ENCODE measurements around the gene MRPL4.
A peak's percentile ranks its signal among the peaks of the same experiment; 100 is the strongest.

MRPL4 gene

GRCh38 chr19:10289167-10289835 lies 37.3 kb downstream of the MRPL4 start:
- H3K4me1 ChIP-seq (ENCODE audit: control insufficient read depth in 1 of 2, insufficient read depth in 1 of 2, low read depth in 1 of 2, low read length in 1 of 2) = peaks cover 73 to 81% of the 10 kb centered on the region in 2 experiments
- no peak overlapping the region for H3K27ac ChIP-seq
- peak overlapping the region; percentile 23 to 64 for H3K4me3 ChIP-seq (ENCODE audit: low read depth in 1 of 2, low read length in 1 of 2)
- TF ChIP-seq, protein P1, sequence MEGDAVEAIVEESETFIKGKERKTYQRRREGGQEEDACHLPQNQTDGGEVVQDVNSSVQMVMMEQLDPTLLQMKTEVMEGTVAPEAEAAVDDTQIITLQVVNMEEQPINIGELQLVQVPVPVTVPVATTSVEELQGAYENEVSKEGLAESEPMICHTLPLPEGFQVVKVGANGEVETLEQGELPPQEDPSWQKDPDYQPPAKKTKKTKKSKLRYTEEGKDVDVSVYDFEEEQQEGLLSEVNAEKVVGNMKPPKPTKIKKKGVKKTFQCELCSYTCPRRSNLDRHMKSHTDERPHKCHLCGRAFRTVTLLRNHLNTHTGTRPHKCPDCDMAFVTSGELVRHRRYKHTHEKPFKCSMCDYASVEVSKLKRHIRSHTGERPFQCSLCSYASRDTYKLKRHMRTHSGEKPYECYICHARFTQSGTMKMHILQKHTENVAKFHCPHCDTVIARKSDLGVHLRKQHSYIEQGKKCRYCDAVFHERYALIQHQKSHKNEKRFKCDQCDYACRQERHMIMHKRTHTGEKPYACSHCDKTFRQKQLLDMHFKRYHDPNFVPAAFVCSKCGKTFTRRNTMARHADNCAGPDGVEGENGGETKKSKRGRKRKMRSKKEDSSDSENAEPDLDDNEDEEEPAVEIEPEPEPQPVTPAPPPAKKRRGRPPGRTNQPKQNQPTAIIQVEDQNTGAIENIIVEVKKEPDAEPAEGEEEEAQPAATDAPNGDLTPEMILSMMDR (IDR thresholded peaks at IDR 0.05) = no peak
- H3K9me3 ChIP-seq = peaks cover 5% of the 10 kb centered on the region
- H3K36me3 ChIP-seq = peaks cover 20% of the 10 kb centered on the region
- H3K27me3 ChIP-seq = peaks cover 74% of the 10 kb centered on the region

- H3K4me3 ChIP-seq (ENCODE audit: low read depth in 1 of 2, low read length in 1 of 2) = peak within 1 kb of the TSS; percentile 46 to 64
- H3K9me3 ChIP-seq = peaks cover 5% of the 10 kb centered on the region
- TF ChIP-seq, protein P1 (IDR thresholded peaks at IDR 0.05) = no peak
- H3K27ac ChIP-seq = no peak within 1 kb of the TSS
- H3K36me3 ChIP-seq = peaks cover 14% of the 10 kb centered on the region
- H3K4me1 ChIP-seq (ENCODE audit: control insufficient read depth in 1 of 2, insufficient read depth in 1 of 2, low read depth in 1 of 2, low read length in 1 of 2) = peaks cover 74 to 87% of the 10 kb centered on the region in 2 experiments
- peaks cover 80% of the 10 kb centered on the region for H3K27me3 ChIP-seq
These were observed 37.9 kb downstream of the MRPL4 start, which contains the start of gene ICAM5 for GRCh38 chr19:10289836-10290356. Gene ICAM5 (plus strand): TSS chr19:10289952. CDS start chr19:10290044, 92 bp downstream.

GRCh38 chr19:10290357-10290875 lies 38.4 kb downstream of the MRPL4 start:
- peaks cover 5% of the 10 kb centered on the region for H3K9me3 ChIP-seq
- peak overlapping the region; percentile 46 to 54 for H3K4me3 ChIP-seq (ENCODE audit: low read depth in 1 of 2, low read length in 1 of 2)
- peaks cover 85% of the 10 kb centered on the region for H3K27me3 ChIP-seq

GRCh38 chr19:10290876-10291553 lies 39.0 kb downstream of the MRPL4 start:
- Histone ChIP-seq H3K27ac (peak overlapping the region; percentile 49), H3K27me3 (peaks cover 91% of the 10 kb centered on the region), H3K4me3 (ENCODE audit: low read depth in 1 of 2, low read length in 1 of 2) (peak overlapping the region; percentile 46 to 54), H3K36me3 (peaks cover 3% of the 10 kb centered on the region), H3K9me3 (peaks cover 5% of the 10 kb centered on the region), H3K4me1 (ENCODE audit: control insufficient read depth in 1 of 2, insufficient read depth in 1 of 2, low read depth in 1 of 2, low read length in 1 of 2) (peaks cover 83 to 94% of the 10 kb centered on the region in 2 experiments)
- TF ChIP-seq, protein P1 (IDR thresholded peaks at IDR 0.05) = no peak

More at GRCh38 chr19:10290357-10290875, 38.4 kb downstream of the MRPL4 start:
- peaks cover 79 to 92% of the 10 kb centered on the region in 2 experiments for H3K4me1 ChIP-seq (ENCODE audit: control insufficient read depth in 1 of 2, insufficient read depth in 1 of 2, low read depth in 1 of 2, low read length in 1 of 2)
- H3K27ac ChIP-seq = no peak overlapping the region
- H3K36me3 ChIP-seq = peaks cover 9% of the 10 kb centered on the region
- TF ChIP-seq, protein P1 (IDR thresholded peaks at IDR 0.05) = no peak

- peak overlapping the region; percentile 49 for H3K27ac ChIP-seq
- no peaks in the 10 kb centered on the region for H3K36me3 ChIP-seq
- peaks cover 5% of the 10 kb centered on the region for H3K9me3 ChIP-seq
- TF ChIP-seq, protein P1 (IDR thresholded peaks at IDR 0.05) = no peak
- H3K4me3 ChIP-seq (ENCODE audit: low read depth in 1 of 2, low read length in 1 of 2) = peak overlapping the region; percentile 46 to 54
- H3K27me3 ChIP-seq = peaks cover 98% of the 10 kb centered on the region
- peaks cover 79 to 90% of the 10 kb centered on the region in 2 experiments for H3K4me1 ChIP-seq (ENCODE audit: control insufficient read depth in 1 of 2, insufficient read depth in 1 of 2, low read depth in 1 of 2, low read length in 1 of 2)
These were observed 39.7 kb downstream of the MRPL4 start for GRCh38 chr19:10291554-10292205.

All from neutrophil (primary cell).